ENCODE data around the gene NPAS3.
A peak's percentile ranks its signal among the peaks of the same experiment; 100 is the strongest.

Gene NPAS3

DNA sequence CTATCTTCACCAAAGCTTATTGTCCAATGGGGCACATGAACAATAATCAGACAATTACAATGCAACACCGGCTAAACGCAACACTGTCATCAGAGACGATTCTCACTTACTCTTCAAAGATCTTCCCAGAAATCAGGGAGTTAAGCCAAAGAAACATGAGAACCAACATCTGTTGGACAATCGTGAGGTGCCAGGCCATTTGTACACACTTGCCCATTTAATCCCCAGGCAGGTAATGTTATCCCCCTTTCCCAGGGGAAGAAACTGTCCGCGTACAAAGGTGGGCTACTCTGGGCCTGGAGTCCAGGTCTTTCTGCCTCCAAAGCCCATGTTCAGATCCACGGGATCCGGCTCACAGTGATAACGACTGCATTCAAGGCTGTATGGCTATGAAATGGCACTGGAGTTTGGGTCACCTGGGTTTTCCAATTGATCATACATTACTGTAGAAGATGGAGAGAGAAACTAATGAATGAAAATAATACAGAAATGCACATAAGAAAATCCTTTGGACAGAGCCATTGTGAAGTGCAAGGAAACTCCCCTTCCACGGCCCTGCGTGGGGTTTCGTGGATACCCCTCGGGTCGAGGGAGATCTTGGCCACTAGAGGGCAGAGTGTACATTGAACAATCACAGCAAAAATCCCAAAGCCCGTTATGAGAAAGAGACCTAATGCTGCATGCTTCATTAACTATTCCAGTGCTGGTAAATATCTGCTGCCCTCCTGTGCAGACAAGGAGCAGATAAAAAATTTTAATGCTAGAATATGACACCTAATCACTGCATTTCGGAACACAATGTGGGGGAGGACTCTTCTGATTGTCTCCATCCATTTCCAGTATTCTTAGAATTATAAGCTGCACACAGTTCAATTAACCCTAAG, 900.8 kb downstream of the NPAS3 start:
- DNase-seq (ENCODE audit: low read depth), result peak; percentile 13

DNA sequence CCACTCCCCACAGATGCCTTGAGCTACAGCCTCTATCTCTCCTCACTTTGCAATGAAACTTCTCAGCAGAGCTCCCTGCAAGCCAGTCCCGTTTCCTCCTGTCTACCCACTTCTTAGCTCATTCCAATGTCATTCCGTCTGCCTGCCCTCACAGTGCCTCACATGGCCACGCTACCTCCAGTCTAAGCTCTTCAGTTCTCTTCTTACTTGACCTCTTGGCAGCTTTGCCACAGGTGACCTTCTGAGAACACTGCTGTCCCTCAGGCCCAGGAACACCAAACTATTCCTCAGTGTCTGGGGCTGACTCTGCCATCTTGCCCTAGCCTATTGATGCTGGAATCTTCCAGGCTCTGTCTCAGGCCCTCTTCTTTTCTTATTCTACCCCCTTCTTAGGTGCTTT, 902.1 kb downstream of the NPAS3 start:
- DNase-seq (ENCODE audit: low read depth), result no peak

DNA sequence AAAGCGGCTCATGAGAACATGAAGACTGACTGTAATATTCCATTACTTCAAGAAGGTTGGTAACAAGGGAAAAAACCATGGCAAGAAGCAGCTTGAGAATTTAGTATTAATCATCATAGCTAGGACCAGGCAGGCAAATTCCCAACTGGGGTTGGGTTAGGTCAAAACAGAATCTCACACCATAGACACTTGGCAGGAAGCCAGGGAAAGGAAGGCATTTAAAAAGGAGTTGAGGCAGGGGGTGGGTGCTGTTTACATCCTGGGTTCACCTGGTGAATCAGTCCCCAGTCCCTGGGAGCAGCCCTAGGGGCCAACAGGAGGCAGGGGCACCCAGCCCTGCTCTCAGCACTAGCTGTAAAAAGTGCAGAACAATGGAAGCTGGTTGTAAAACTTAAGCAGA, 903.6 kb downstream of the NPAS3 start:
- DNase-seq (ENCODE audit: low read depth), result no peak

DNA sequence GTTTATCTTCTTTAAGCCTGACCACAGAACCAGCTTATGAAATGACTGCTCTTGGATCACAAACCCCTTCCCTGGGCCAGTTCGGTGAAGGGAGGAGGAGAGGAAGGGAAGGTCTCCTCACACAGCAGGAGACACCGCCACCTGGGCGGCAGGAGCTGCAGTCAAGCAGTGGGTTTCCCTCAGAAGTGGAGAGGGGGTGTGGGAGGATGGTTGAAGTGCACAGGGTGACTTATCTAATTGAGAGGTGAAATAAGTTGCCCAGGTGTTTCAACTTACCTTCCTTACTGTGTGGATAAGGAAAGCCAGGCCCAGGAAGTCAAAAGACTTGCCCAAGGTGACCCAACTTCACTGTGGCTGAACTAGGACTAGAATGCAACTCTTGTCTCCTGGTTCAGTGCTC, 905.4 kb downstream of the NPAS3 start:
- no peak for DNase-seq (ENCODE audit: low read depth)

GRCh38 chr14:33846100-33846824, 907.6 kb downstream of the NPAS3 start:
- DNase-seq (ENCODE audit: low read depth), result no peak

DNA sequence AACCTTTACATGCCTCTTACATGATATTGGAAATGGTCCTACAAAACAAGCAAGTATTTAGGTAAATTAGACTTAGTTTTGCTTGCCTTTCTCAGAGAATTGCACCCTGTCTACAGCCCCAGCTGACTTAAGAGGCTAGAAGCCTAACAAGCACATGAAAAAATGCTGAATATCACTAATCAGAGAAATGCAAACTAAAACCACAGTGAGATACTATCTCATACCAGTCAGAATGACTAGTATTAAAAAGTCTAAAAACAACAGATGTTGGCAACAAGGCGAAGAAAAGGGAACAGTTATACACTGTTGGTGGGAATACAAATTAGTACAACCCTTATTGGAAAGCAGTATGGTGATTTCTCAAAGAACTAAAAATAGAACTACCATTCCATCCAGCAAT, 908.4 kb downstream of the NPAS3 start:
- no peak for DNase-seq (ENCODE audit: low read depth)

GRCh38 chr14:33848009-33848408, 909.3 kb downstream of the NPAS3 start:
- no peak for DNase-seq (ENCODE audit: low read depth)

DNA sequence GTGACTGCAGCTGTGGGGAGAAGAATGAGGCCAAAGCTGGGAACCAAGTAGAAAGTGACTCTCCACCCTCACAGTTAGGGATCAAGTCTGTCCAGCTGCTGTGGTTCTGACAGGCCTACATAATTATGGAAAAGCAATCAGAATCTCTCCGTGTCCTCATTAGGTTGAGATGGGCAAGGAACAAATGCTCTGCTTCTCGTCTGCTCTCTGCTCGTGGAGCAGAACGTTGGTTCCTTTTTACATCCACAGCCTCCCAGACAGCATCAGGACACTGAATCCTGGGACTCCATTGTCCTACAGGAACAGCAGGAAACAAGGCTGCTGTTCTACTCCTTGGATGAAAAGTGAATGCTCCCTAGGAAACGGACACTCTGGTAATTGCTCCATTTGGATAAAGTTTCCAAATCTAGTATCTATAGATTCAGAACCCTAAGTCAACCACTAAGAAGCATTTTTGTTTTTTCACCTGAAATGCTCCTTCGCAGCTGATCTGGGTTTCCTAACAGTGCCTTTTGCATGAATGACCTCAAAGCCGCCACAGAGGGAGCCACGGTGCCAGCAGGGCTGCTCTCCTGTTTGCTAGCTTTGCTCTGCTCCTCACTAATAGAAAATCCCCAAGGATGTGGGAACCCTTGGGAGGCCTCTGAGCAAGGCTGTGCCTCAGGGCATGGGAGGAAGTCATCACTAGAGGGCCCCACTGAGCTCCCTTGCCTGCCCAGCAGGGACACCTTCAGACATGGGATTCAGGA, 910.2 kb downstream of the NPAS3 start:
- no peak for DNase-seq (ENCODE audit: low read depth)

- DNase-seq (ENCODE audit: low read depth), result no peak
Observed at GRCh38 chr14:33849455-33849801, 910.7 kb downstream of the NPAS3 start.

DNA sequence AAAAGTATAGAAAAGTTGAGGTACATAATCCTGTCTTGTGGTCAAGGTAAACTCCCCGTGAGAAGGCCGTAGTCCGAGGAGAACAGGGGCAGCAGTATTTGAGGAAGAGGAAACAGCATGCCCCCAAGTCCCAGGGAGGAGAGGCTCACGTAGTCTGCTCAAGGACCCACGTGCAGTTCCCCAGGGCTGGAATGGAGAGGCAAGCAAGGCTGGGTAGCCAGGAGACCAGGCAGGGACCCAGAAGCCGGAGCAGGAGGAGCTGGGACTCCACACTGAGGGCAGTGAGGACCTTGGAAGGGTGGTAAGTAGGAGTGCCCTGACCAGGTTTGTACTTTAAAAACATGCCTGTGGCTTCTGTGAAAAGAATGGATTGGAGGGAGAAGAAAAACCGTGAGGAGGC, 912.1 kb downstream of the NPAS3 start:
- no peak for DNase-seq (ENCODE audit: low read depth)

- no peak for DNase-seq (ENCODE audit: low read depth)
Observed at GRCh38 chr14:33851366-33851765, 912.7 kb downstream of the NPAS3 start.

DNA sequence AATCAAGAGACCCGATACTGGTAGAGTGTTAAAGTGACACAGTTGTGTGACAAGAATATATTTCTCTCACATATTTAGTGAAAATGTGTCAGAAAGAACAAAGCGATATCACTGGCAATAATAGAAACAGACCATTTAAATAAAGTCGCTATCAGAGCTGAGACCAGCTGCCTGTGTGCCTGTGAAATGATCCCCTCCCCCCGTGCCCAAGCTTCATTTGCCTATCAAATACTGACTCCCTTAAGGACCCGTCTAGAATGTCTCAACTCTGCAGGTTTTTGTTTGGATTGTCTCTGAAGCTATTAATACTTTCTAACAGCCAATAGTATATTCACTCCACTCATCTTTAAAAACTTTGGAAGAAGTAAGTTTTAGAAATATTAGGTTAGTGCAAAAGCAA, 913.3 kb downstream of the NPAS3 start:
- no peak for DNase-seq (ENCODE audit: low read depth)
